GM19240 (cell line): ENCODE measurements around the gene CDK12.
"Not testable (repeated sequence)": the region's sequence is repeated elsewhere in the genome, so short reads cannot be mapped to it uniquely, and the experiment has no call there.

Experiments used
- DNase-seq: peaks from one replicate; pipeline ENCODE4 v3.0.0; 2011; ENCODE audit warnings: low spot score; ENCODE audit not compliant: insufficient read length

Gene CDK12

DNA sequence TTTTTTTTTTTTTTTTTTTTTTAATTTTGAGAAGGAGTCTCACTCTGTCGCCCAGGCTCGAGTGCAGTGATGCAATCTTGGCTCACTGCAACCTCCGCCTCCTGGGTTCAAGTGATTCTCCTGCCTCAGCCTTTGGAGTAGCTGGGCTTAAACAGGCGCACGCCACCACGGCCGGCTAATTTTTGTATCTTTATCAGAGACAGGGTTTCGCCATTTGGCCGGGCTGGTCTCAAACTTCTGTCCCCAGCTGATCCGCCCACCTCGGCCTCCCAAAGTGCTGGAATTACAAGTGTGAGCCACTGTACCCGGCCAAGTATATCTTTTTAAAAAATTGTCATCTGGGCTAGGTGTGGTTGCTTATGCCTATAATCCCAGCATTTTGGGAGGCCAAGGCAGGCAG lies 35.6 kb downstream of the CDK12 start:
- DNase-seq = not testable (repeated sequence)

DNA sequence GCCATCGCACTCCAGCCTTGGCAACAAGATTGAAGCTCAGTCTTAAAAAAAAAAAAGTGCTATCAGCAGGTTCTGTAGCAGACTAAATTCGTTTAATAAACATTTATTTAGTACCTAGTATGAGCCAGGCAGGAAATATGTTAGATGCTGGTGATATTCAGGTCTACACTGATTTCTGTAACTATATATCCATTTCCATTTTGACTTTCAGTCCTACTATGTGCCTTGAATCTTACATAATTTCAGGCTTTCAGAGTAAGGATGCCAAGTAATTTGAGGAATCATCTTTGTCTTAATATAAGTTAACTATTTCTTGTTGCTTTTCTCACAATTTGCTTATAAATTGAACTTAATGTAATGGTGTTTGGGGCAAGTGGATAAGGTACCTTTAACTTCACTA lies 46.2 kb downstream of the CDK12 start:
- DNase-seq = no peak

DNA sequence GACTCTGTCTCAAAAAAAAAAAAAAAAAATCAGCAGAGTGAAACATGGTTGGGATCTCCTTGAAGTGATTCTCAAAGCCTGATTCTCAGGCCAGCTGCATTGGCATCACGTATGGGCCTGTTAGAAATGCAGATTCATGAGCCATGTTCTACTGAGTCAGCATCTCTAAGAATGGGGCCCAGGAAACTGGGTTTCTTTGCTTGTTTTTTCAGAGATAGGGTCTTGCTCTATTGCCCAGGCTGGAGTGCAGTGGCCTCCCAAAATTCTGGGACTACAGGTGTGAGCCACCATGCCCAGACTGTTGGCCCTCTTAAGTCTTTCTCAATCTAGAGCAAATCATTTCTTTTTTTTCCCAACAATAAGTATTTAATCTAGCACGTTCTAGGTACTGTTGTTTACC lies 47.7 kb downstream of the CDK12 start:
- no peak for DNase-seq

DNA sequence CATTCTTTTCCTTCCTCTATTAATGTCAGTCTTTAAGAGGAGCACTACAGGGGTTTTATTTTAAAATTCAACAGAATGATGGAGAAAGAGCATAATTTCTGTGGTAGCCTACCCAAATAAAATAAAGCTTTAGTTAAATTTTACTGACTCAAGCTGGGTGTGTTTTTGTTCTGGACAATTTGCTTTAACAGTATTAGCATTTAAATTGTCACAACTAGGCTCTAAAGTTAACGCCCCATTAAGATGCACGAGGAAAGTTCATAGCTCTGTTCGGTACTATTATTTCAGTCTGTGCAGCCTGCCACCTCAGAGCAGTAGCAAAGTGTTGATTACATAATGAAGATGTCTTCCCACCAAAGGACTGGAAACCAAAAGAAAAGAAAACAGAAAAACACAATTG lies 52.0 kb downstream of the CDK12 start:
- no peak for DNase-seq

DNA sequence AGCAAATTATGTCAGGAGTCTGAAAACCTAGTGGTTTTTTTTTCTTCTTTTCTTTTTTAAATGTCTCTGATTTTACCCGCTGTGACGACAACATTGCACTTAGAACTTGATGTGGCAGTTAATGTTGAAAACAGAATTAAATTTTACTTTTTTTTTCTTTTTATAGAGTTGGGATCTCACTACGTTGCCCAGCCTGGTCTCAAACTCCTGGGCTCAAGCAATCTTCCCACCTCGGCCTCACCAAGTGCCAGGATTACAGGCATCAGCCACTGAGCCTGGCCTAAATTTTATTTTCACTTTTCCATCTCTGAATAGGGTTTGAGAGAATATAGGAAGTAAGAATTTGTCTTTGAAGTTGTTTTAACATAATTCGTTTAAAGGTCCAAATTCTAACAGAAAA lies 52.6 kb downstream of the CDK12 start:
- DNase-seq = no peak

DNA sequence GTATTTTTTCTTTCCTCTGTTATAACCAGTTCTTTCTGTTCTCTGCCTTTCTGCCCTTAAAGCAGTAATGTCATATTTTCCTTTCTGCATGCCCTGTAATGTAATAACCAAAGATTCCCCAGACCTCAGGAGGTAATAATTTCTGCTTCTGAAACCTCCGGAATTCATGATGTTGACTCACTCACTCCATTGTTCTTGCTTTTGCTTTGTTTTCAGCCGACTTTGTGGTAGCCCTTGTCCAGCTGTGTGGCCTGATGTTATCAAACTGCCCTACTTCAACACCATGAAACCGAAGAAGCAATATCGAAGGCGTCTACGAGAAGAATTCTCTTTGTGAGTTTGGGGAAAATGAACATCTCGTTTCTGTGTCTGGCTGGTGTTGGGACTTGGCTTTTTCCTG lies 55.9 kb downstream of the CDK12 start:
- DNase-seq = no peak

DNA sequence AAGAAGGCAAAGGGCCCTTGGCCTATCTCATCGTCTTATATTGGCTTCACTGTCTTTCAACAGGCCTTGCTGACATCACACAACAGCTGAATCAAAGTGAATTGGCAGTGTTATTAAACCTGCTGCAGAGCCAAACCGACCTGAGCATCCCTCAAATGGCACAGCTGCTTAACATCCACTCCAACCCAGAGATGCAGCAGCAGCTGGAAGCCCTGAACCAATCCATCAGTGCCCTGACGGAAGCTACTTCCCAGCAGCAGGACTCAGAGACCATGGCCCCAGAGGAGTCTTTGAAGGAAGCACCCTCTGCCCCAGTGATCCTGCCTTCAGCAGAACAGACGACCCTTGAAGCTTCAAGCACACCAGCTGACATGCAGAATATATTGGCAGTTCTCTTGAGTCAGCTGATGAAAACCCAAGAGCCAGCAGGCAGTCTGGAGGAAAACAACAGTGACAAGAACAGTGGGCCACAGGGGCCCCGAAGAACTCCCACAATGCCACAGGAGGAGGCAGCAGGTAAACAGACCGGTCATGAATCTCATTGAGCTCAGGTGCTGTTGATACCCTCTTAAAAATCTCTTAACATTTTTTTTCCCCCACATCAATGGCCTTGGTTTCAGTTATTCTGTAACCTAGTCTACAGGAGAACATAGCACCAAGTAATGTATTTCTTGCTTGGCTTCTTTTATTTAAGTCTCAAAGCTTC lies 64.7 kb downstream of the CDK12 start:
- no peak for DNase-seq

DNA sequence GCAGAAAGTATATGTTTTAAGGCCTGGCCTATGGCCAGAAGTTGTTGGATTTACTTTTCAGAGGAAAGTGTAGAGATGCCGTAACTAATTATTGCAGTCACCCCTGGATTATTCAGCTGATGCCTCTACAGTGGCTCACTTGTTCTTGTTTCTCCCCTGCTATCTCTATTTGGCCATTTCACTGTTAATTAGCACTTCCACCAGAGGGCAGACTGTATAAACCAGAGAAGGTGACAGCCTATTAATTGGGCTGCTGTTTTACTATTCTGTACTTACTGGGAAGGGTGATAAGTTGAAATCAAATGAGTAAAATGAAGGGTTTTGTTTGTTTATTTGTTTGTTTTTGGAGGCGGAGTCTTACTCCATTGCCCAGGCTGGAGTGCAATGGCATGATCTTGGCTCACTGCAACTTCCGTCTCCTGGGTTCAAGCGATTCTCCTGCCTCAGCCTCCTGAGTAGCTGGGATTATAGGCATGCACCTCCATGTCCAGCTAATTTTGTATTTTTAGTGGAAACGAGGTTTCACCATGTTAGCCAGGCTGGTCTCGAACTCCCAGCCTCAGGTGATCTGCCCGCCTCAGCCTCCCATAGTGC lies 66.0 kb downstream of the CDK12 start:
- no peak for DNase-seq

DNA sequence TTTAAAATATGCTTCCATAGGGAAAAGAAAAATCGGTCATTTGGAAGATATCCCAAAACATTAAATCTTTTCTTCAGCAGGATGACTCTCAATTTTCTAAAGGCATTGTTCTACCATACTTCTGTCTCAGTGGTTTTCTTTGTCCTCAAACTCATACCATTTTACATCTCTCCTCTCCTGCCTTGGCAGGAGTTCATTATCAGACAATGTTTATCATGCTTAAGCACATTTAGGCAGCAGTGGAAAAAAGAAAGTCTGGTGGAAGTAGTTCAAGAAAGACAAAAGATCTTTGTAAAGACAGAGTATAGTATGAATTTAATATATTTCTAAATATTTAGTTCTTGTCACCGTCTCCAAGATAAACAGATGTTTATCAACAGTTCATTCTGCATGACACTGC lies 68.2 kb downstream of the CDK12 start:
- DNase-seq = no peak

DNA sequence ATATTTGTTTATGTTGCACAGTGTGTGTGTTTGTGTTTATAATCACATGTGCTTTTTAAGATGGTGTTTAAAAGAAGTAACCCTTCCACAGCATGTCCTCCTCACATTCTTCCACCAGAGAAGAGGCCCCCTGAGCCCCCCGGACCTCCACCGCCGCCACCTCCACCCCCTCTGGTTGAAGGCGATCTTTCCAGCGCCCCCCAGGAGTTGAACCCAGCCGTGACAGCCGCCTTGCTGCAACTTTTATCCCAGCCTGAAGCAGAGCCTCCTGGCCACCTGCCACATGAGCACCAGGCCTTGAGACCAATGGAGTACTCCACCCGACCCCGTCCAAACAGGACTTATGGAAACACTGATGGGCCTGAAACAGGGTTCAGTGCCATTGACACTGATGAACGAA lies 69.2 kb downstream of the CDK12 start:
- no peak for DNase-seq

DNA sequence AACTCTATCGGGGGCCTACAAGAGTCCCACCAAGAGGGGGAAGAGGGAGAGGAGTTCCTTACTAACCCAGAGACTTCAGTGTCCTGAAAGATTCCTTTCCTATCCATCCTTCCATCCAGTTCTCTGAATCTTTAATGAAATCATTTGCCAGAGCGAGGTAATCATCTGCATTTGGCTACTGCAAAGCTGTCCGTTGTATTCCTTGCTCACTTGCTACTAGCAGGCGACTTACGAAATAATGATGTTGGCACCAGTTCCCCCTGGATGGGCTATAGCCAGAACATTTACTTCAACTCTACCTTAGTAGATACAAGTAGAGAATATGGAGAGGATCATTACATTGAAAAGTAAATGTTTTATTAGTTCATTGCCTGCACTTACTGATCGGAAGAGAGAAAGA lies 70.0 kb downstream of the CDK12 start:
- no peak for DNase-seq

DNA sequence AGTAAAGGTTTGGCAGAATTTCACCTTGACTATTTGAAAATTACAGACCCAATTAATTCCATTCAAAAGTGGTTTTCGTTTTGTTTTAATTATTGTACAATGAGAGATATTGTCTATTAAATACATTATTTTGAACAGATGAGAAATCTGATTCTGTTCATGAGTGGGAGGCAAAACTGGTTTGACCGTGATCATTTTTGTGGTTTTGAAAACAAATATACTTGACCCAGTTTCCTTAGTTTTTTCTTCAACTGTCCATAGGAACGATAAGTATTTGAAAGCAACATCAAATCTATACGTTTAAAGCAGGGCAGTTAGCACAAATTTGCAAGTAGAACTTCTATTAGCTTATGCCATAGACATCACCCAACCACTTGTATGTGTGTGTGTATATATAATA lies 72.6 kb downstream of the CDK12 start:
- no peak for DNase-seq

DNA sequence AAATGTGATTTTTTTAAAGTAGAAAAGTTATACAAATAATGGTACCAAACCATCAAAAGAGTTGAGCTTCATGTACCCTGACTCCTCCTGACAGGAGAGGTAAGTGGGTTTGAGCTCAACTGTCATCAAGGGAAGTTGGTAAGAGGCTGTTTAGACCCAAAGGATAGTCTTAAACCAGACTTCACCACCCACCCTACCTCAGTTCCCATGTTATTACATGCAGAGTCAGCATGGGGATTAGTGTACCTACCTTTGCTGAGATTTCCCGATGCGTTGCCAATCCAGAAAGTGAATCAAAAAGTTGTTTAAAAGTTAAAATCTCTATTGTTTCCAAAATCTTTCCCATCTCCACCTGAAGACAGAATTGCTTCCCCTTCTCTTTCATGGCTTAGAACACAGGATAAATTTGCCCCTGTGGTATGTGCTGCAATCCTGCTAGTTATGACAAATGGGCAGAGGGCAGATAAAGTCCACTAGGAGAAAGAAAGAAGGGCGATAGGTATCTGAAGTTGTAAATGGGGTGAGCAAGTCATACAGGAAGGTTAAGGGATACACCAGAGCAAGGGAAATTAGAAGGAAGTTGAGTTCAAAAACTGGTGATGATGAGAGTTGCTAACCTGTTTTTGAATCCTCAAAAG lies 73.6 kb downstream of the CDK12 start:
- DNase-seq = no peak

DNA sequence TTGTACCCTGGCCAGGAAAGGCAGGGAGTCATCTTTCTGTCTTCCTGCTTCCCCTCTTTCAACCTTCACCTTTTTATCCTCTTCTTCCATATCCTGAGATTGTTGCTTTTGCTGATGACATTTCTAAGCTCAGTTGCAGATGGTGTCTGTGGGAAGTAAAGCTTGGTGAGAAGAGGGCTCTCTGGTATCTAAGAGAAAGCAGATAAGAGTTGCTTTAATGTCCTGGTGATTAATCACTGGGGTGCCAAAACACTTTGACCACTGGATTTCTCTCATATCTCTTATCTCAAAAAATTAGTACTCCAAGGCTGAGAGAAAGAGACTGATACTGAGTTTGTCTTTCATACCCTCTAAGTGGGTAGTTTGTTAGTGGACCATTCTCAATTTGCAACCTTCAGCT lies 75.2 kb downstream of the CDK12 start:
- no peak for DNase-seq

DNA sequence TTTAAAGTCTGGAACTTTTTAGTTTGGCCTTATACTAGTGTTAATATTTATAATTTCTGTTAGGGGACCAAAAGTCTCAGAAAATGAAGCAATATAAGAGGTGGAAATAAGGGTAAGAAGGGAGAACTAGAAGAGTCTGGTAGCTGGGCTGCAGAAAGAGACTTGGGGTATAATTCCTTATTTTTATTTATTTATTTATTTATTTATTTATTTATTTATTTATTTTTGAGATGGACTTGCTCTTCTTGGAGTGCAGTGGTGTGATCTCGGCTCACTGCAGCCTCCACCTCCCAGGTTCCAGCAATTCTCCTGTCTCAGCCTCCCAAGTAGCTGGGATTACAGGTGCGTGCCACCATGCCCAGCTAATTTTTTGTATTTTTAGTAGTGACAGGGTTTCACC lies 76.1 kb downstream of the CDK12 start:
- not testable (repeated sequence) for DNase-seq

DNA sequence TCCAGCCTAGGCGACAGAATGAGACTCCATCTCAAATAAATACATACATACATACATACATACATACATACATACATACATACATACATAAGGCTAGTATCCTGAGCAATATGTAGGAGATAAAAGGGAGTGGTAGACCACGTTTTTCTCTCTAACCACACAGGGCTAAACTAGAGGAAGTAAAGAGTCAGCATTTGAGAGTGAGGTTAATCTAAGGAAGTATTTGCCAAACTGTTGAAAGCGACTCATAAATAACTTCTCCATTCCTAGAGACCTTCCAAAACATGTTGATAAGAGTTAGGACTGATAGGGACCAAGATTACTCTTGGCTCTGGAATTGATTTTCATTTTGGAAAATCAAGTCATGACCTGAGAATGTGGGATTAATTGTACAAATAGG lies 77.6 kb downstream of the CDK12 start:
- DNase-seq = no peak

DNA sequence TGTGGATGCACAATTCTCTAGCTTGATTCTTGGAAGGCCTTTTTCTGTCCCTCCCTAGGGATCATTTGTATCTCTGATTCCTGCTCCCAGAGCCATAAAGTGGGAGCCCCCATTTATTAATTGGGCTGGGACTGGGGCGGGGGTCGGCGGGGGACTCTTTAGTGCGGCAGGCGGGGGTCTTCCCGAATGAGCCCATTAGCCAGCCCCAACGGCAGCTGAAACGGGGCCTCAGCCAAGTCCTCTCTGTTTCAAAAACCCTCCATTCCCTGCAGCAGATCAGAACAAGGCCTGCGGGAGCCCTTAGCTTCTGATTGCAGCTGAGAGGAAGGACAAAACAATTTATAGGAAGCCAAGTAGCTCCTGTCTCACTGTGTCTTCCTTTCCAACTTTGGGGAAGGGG lies 79.3 kb downstream of the CDK12 start:
- no peak for DNase-seq

DNA sequence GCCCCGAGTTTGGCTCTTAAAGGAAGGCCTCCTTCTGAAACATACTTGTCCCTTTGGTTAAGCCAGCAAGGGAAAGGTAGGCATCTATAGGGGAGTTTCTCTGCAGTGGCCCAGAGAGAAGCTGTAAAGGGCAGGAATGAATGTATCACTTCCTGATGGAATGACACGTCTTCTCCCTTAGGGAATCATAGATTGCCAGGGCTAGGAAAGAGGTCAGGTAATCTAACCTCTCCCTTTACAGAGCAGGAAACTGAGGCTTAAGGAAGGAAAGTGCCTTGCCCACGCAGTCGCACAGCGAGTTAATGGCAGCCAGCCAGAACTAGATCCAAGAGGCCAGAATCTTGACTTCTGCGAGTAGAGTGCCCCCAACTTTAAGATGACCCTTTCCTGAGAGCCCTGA lies 80.4 kb downstream of the CDK12 start:
- no peak for DNase-seq

DNA sequence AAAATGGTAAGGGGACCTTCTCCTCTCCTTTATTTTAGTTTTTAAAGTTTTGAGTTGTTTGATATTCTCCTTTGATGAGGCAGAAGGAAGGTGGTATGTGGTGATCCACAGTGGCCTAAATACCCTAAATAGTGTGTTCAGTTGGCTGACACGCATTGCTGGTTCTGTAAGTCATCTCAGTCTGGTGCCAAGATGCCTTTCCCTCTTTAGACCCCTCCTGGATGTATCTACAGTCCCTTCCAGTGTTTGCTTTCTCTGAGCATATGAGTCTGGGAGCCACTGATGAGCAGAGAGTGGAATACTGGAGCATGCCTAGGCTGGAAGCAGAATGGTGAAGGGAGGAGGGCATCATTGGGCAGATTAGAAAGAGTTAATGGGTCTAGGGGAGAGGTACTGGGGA lies 81.9 kb downstream of the CDK12 start:
- DNase-seq = no peak

DNA sequence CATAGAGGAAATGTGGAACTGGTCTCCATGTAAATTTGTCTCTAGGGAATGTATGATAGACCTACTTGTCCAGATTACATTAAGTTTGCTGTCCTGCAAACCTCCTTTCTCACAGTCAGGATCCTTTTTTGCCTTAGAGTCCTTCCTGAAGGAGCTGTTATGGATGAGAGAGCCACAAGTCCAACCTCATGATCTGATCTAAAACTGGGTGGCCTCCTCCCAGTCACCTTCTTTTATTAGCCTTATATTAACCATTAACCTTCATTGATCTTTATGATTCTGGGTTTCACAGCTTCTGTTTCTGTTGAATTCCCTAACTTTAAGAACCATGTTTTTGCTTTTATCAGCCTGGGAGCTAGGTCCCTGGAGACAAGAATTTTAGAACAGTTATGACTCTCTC lies 82.4 kb downstream of the CDK12 start:
- DNase-seq = no peak

DNA sequence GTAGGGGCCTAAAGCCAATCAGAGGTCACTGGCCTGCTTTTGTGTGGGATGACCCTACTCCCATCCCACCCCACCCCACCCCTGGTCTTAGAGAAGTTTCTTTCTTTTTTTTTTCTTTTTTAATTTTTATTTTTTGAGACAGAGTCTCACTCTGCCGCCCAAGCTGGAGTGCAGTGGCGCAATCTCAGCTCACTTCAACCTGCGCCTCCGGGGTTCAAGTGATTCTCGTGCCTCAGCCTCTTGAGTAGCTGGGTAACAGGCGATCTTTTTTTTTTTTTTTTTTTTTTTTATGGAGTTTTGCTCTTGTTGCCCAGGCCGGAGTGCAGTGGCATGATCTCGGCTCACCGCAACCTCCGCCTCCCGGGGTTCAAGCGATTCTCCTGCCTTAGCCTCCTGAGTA lies 83.1 kb downstream of the CDK12 start:
- DNase-seq = not testable (repeated sequence)

DNA sequence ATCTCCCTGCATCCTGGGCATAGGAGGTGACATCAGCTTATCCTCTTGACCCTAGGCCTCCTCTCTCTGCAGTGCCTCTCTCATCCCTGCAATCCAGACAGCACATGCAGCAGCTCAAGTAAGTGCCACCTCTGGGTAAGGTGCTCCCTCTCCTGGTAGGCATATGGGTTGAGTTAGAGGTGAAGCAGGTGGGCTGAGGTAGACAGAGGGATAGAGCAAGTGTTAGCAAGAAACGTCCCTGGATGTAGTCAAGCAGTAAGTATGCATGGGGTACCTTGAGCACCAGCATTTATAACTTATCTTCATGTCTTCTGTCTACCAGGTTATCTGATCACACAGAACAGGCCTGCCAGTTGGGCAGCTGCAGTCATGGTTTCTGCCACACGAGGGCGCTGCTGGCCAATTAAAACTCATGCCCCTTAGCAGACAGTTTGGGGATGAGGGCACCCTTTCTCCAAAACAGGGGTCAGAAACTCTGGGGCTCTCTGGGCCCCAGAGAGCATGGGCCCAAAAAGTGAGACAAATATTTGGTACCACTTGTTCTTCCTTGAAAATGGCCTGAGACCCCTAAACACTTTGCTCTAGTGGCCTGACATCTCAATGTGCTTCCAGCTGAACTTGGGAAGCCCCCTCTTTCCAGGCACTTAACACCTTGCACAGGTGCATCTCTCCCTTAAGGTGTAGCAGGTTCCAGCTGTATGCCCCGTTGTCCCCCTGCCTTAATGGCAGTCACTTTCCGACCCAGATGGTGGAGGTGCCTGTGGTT lies 86.6 kb downstream of the CDK12 start:
- peak; percentile 57 for DNase-seq
